Kidney epithelial cell (primary cell): ENCODE measurements around the gene DNAH8. TPM values are rescaled to one million over a fixed set of nuclear protein-coding genes. Genes with fewer than 3 reads are reported as not detected.

ENCODE experiments used
- DNase-seq: peaks from one replicate; pipeline ENCODE4 v3.0.0-alpha.2; 2010; ENCODE audit warnings: low read depth
- H3K27me3 ChIP-seq: 2 replicates; pipeline ENCODE4 v1.6.0; 2011; ENCODE audit warnings: low read length; ENCODE audit not compliant: control insufficient read depth, insufficient read depth
- H3K36me3 ChIP-seq: 2 replicates; pipeline ENCODE4 v1.5.1; 2011; ENCODE audit warnings: low read length; ENCODE audit not compliant: control insufficient read depth, insufficient read depth
- H3K4me3 ChIP-seq: 2 replicates; pipeline ENCODE4 v1.5.1; 2011; ENCODE audit warnings: low read depth, mild to moderate bottlenecking, control low read depth, low read length
- CTCF ChIP-seq: IDR thresholded peaks from 2 replicates; pipeline ENCODE4 v1.5.1; 2011; ENCODE audit warnings: mild to moderate bottlenecking, moderate library complexity, low read length, control low read depth, inconsistent platforms; ENCODE audit not compliant: insufficient read depth, poor library complexity, severe bottlenecking
- total RNA-seq: library from RNA; depleted of rRNA; stranded (reverse); fragments of >200 nt; gene quantifications from 2 replicates; pipeline ENCODE4 v1.2.3, GENCODE V29; 2015

The DNAH8 gene
- total RNA-seq, 1 donor from 2014 or later, result not detected

GRCh38 chr6:38724343-38724742 is 9.2 kb downstream of the DNAH8 start:
- no peak overlapping the region for H3K4me3 ChIP-seq
- no peaks in the 10 kb centered on the region for H3K27me3 ChIP-seq
- no peak for TF ChIP-seq CTCF
- DNase-seq, result no peak
- no peaks in the 10 kb centered on the region for H3K36me3 ChIP-seq

- TF ChIP-seq CTCF, result no peak
- no peak overlapping the region for H3K4me3 ChIP-seq
- DNase-seq, result no peak
- no peaks in the 10 kb centered on the region for H3K27me3 ChIP-seq
- no peaks in the 10 kb centered on the region for H3K36me3 ChIP-seq
Observed at GRCh38 chr6:38725414-38726183, 10.5 kb downstream of the DNAH8 start.

GRCh38 chr6:38728203-38728602 is 13.1 kb downstream of the DNAH8 start:
- no peak overlapping the region for H3K4me3 ChIP-seq
- TF ChIP-seq CTCF, result no peak
- DNase-seq, result no peak
- no peaks in the 10 kb centered on the region for H3K27me3 ChIP-seq
- no peaks in the 10 kb centered on the region for H3K36me3 ChIP-seq

- no peak overlapping the region for H3K4me3 ChIP-seq
- H3K36me3 ChIP-seq, result no peaks in the 10 kb centered on the region
- no peak for TF ChIP-seq CTCF
- no peaks in the 10 kb centered on the region for H3K27me3 ChIP-seq
- DNase-seq, result no peak
Observed at GRCh38 chr6:38730140-38730862, 15.2 kb downstream of the DNAH8 start.

DNA sequence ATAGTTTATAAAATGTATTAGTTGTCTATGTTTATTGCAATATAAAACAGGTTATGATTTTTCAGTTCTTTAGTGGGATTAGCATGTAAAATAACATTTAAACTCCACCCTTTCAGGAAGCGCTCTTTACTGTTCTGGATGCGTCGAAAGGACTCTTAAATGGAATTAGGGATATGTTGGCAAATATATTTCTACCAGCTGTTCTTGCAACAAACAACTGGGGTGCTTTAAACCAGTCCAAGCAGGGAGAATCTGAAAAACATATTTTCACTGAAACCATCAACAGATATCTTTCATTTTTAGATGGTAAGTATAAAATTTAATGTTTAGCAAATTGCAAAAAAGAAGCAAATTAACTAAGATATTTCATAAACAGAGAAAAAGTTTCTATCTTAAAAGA is 21.8 kb downstream of the DNAH8 start:
- TF ChIP-seq CTCF, result no peak

More for the DNA sequence above, 21.8 kb downstream of the DNAH8 start:
- no peak overlapping the region for H3K4me3 ChIP-seq
- DNase-seq, result no peak
- no peaks in the 10 kb centered on the region for H3K36me3 ChIP-seq
- no peaks in the 10 kb centered on the region for H3K27me3 ChIP-seq
